GM12873 (cell line): ENCODE measurements around the gene IL1RL1.

Source experiments
- TF ChIP-seq, protein P1 (sequence below): IDR thresholded peaks from 2 replicates; pipeline ENCODE4 v1.5.1; 2012; ENCODE audit warnings: low read depth, mild to moderate bottlenecking, moderate library complexity, low read length, control low read depth; ENCODE audit not compliant: insufficient read depth; ENCODE audit errors: missing control alignments

The IL1RL1 gene

DNA sequence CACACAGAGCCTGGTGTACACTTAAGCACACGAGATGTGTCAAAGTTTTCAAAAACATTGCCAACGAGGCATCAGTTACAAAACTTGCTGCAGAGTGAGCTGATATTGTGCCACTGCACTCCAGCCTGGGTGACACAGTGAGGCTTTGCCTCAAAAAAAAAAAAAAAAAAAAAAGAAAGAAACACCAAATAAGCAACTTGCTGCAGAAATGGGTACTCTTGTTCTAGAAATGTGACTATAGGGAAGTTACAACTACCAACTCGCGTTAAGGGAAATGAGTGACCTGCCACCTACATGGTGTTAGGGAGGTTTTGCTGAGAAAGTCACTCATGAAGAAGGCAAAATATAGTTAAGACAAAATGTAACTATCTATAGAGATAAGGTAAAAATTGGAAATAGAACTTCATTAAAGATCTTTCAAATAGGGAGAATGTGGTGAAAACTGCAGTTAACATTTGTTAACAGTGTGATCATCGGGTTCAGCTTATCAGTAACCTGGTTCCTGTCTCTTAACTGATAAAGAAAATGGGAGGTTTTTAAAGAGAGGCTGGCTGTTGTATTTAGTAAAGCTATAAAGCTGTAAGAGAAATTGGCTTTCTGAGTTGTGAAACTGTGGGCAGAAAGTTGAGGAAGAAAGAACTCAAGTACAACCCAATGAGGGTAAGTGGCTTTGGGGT is at the start of gene IL1RL1:
Gene IL1RL1 (plus strand): TSS at position 600 of the 677 bp plus-strand sequence. CDS start 26,702 bp downstream, outside the sequence.
- TF ChIP-seq, protein P1, sequence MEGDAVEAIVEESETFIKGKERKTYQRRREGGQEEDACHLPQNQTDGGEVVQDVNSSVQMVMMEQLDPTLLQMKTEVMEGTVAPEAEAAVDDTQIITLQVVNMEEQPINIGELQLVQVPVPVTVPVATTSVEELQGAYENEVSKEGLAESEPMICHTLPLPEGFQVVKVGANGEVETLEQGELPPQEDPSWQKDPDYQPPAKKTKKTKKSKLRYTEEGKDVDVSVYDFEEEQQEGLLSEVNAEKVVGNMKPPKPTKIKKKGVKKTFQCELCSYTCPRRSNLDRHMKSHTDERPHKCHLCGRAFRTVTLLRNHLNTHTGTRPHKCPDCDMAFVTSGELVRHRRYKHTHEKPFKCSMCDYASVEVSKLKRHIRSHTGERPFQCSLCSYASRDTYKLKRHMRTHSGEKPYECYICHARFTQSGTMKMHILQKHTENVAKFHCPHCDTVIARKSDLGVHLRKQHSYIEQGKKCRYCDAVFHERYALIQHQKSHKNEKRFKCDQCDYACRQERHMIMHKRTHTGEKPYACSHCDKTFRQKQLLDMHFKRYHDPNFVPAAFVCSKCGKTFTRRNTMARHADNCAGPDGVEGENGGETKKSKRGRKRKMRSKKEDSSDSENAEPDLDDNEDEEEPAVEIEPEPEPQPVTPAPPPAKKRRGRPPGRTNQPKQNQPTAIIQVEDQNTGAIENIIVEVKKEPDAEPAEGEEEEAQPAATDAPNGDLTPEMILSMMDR, result no peak

DNA sequence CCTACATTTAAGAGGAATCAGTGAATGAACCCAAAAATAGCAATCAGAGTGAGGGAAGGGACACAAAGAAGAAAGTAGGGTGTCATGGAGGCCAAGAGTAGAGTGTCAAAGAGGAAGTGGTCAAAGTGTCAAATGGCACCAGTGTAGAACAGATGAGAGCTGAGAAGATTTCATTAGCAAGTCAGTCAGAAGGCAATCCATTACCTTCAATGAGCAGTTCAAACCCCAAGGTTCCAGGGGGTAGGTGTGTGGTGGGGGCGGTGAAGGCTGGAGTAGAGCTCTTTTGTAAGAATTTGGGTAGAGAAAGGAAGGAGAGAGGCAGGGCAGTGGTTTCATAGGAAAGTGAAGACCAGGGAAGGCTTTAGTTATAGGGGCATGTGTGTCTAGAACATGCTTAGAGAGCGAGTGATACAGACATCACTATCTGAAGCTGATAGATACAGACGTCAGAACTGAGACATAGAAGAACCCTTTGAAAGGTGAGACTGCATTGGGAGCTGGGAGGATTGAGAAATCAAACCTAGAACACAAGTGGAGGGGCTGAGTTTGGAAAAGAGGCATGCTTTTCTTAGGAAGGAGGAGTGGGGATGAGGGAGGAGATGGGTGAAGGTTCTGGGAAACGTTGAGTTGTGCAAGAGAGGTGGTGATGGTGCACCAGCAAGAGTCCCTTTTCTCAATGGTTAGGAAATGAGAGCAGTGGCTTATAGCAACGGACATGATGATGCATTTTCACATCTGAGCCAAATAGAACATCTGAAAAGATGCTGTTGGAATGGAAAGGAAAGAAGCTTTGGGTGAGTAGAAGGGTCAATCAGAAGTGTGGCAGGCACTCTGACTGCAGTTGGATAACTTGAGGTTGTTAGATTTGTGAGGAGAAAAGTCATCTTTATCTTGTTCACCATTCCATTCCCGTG is 48.9 kb upstream of the IL1RL1 start:
- TF ChIP-seq, protein P1, result no peak

DNA sequence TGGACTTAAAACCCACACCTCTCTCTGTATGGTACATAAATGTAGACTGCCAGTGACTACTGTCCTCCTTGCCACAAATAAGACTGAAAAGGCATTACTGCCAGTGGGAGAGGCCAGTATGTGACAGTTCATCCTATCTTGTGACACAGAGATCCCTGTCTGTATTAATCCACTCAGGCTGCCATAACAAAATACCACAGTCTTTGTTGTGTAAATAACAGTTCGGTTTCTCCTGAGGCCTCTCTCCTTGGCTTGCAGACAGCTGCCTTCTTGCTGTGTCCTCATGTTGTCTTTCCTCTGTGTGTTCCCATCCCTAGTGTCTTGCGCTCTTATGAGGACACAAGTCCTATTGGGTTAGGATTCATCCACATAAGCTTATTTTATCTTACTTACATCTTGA is 46.4 kb upstream of the IL1RL1 start:
- TF ChIP-seq, protein P1, result no peak

DNA sequence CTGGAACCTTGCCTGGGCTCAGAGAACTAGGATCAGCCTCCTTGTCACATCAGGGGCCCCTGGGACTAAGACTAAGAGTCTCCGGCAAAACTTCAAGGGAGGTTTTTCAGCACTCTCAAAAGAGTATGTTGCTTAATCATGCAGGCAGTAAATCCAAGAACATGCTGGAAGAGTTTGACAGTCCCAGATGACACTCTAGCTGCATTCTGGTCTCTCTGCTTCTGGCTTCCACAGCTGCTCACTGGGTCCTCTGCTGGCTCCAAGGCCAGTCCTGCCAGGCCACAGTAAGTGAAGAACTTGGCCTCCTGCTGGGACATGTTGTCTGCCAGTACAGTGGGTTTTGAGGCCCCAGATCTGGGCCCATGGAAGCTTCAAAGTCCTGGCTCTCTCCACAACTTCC is 45.2 kb upstream of the IL1RL1 start:
- TF ChIP-seq, protein P1, result no peak

DNA sequence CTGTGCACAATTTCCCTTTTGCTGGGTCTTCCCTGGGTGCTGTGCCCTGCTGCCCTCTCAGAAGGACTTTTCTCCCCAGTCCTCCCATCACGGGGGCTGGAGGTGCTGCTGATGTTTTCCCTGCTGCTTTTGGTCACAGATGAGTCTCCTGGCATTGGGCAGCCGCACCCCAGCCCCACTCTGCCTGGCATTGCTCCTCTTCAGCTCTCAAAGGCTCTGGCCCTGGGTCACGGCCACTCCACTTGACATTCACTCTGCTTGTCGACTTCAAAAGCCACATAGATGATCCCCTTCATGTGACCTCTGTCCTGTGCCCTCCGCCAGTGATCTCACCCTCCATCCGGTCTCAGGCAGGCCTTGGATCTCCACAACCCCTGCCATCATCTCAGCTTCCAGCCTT is 43.6 kb upstream of the IL1RL1 start:
- TF ChIP-seq, protein P1, result no peak

DNA sequence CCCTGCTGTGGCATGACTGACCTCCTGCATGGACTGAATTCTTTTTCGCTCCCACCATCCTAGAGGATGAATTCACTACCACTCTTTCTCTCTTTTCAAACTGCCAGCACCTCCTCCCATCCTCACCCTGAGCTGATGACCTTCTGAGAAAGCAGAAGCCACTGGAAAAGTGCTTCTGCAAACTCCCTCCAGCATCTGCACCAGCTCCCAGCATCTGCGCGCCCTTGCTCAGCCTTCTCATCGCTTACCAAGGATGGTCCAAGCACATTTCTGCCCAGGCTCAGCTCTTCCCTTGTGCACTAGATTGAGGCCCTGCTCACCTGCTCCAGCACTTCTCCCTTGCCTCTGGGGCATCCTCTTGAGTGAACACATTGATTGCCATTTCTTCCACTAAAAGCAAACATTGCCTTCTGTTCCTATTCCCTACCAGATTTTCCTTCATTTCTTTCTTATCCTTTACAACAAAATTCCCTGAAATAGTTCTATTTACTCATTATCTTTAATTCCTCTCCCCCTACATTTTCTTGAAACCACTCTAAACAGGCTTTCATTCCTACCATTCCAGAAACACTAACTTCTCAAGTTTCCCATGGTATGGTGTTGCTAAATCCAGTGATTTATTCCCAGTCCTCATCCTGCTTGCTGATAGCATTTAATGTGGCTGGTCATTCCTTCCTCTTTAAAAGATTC is 42.7 kb upstream of the IL1RL1 start:
- TF ChIP-seq, protein P1, result no peak

DNA sequence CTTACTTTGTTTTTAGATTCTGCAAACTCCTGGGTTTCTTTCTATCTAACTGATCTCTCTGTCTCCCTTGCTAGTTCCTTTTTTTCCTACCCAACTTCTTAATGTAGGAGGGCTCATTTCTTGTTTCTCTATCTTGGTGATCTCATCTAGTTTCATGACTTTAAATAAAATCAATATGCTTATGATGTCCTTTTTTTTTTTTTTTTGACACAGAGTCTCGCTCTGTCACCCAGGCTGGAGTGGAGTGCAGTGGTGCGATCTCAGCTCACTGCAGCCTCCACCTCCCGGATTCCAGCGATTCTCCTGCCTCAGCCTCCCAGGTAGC is 42.2 kb upstream of the IL1RL1 start:
- TF ChIP-seq, protein P1, result no peak
